Measurements from ENCODE around the gene CEACAM19.
"Not testable (repeated sequence)": the region's sequence is repeated elsewhere in the genome, so short reads cannot be mapped to it uniquely, and the experiment has no call there.

The CEACAM19 gene

DNA sequence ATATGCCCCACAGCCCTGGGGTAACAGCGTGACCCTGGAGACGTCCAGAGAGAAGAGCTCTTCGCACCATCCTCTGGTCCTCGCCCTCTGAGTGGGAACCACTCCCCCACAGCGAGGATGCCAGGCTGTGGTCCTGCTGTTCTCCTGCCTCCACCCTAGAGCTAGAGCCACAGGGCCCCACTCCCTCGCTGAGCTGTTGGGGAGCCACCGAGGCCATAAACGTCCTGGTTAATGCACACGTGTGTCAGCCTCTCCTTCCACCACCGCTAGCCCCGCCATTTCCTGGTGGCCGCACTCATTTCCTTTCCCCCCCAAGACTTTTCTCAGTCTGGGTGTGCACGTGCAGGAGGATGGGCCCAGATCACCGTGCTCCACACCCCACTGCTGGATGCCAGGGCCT is 39.2 kb downstream of the CEACAM19 start:
- no peak overlapping the region for H3K4me3 ChIP-seq (ENCODE audit: low read length)
- TF ChIP-seq ZNF274 (IDR thresholded peaks at IDR 0.05; ENCODE audit: low read depth, low read length), result no peak

DNA sequence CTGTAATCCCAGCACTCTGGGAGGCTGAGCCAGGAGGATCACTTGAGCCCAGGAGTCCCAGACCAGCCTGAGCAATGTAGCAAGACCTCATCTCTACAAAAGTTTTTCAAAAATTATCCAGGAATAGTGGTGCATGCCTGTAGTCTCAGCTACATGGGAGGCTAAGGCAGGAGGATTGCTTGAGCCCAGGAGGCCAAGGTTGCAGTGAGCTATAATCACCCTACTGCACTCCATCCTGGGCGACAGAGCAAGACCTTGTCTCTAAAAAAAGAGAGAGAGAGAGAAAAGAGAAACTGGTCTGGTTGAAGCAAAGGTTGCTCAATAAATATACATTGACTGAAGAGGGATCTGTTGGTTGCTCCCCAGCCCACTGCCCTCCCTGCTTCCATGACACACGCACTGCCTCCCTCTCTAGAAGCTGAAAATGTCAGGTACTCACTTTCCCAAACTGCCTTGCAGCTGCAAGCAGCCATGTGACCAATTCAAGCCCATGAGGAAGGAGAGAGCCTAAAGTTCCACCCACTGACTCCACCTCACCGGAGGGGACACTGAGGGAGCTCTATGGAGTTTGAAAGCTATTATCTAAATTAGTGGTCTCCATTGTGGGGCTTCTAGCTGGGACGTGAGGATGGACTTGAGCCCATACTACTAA is 41.7 kb downstream of the CEACAM19 start:
- no peak for TF ChIP-seq ZNF274 (IDR thresholded peaks at IDR 0.05; ENCODE audit: low read depth, low read length)
- H3K4me3 ChIP-seq (ENCODE audit: low read length), result no peak overlapping the region

DNA sequence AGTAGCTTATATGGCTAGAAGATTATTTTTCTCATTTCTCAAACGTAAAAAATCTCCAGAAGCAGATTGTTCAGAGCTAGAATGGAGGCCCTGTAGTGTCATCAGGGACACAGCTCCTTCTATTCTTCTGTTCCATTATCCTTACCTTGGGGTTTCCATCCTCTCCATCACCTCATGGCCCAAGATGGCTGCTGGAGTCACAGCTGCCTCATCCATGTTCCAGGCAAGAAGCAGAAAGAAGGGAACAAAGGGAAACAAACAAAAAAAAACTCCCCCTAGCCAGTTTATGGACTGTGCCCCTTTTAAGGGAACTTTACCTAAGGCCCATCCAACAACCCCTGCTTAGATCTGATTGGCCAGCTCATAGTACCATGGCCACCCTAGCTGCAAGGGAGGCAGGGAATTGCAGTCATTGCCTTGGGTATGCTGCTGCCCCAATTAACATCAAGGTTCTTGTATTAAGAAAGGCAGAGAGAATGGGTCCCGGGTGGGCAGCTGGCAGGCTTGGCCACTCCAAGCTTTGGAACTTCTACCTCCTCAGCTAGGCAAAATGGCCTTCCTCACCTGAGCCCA is 43.4 kb downstream of the CEACAM19 start:
- no peak overlapping the region for H3K4me3 ChIP-seq (ENCODE audit: low read length)
- no peak for TF ChIP-seq ZNF274 (IDR thresholded peaks at IDR 0.05; ENCODE audit: low read depth, low read length)

DNA sequence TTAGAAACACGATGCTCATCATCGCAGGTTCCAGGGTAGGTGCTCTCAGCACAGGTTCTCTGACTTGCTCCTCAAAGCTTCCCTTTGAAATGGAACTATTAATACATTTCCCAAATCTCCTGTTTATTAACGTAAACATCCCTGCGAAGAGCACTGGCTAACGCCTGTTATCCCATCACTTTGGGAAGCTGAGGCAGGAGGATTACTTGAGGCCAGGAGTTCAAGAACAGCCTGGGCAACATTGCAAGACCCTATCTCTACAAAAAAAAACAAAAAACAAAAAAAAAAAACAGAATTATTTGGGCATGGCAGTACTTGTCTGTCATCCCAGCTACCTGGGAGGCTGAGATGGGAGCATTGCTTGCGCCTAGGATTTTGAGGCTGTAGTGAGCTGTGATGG is 46.3 kb downstream of the CEACAM19 start:
- TF ChIP-seq ZNF274 (IDR thresholded peaks at IDR 0.05; ENCODE audit: low read depth, low read length), result no peak

GRCh38 chr19:44718441-44719261 is 47.4 kb downstream of the CEACAM19 start:
- no peak for TF ChIP-seq ZNF274 (IDR thresholded peaks at IDR 0.05; ENCODE audit: low read depth, low read length)

More for the DNA sequence above, 46.3 kb downstream of the CEACAM19 start:
- H3K4me3 ChIP-seq (ENCODE audit: low read length), result no peak overlapping the region

DNA sequence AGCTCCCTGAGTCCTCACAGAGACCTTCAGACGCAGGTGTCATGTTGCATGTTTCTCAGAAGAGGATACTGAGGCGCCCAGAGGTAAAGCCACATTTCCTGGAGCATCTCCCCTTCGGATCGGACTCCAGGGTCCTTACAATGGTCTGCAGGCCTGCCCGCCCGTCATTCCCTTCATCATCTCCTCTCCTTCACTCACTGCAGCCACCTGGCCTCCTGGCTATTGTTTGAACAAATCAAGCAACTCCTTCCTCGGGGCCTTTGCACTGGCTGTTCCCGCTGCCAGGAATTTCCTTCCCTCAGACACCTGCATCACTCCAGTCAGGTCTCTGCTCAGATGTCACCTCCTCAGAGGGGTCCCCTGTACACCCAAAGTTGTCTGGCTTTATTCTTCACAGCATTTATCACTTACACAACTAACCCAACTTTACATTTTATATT is 48.0 kb downstream of the CEACAM19 start:
- H3K4me3 ChIP-seq (ENCODE audit: low read length), result no peak overlapping the region
- no peak for TF ChIP-seq ZNF274 (IDR thresholded peaks at IDR 0.05; ENCODE audit: low read depth, low read length)

More at GRCh38 chr19:44718441-44719261, 47.4 kb downstream of the CEACAM19 start:
- no peak overlapping the region for H3K4me3 ChIP-seq (ENCODE audit: low read length)

GRCh38 chr19:44720396-44720795 is 49.1 kb downstream of the CEACAM19 start:
- H3K4me3 ChIP-seq (ENCODE audit: low read length), result not testable (repeated sequence)

- no peak overlapping the region for H3K4me3 ChIP-seq (ENCODE audit: low read length)
- TF ChIP-seq ZNF274 (IDR thresholded peaks at IDR 0.05; ENCODE audit: low read depth, low read length), result no peak
Measured at GRCh38 chr19:44720945-44721344, 49.7 kb downstream of the CEACAM19 start.

DNA sequence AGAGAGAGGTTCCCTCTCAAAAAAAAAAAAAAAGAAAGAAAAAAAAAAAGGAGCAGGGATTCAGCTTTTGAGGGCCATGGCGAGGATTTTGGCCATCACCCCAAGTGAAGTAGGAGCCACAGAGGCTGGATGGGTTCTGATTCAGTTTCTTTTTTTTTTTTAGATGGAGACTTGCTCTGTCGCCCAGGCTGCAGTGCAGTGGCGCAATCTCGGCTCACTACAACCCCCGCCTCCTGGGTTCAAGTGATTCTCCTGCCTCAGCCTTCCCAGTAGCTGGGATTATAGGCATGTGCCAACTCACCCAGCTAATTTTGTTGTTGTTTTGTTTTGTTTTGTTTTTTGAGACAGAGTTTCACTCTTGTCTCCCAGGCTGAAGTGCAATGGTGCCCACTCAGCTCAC is 50.1 kb downstream of the CEACAM19 start:
- not testable (repeated sequence) for H3K4me3 ChIP-seq (ENCODE audit: low read length)

GRCh38 chr19:44722131-44723121 is 51.1 kb downstream of the CEACAM19 start:
- TF ChIP-seq ZNF274 (IDR thresholded peaks at IDR 0.05; ENCODE audit: low read depth, low read length), result no peak
- no peak overlapping the region for H3K4me3 ChIP-seq (ENCODE audit: low read length)

DNA sequence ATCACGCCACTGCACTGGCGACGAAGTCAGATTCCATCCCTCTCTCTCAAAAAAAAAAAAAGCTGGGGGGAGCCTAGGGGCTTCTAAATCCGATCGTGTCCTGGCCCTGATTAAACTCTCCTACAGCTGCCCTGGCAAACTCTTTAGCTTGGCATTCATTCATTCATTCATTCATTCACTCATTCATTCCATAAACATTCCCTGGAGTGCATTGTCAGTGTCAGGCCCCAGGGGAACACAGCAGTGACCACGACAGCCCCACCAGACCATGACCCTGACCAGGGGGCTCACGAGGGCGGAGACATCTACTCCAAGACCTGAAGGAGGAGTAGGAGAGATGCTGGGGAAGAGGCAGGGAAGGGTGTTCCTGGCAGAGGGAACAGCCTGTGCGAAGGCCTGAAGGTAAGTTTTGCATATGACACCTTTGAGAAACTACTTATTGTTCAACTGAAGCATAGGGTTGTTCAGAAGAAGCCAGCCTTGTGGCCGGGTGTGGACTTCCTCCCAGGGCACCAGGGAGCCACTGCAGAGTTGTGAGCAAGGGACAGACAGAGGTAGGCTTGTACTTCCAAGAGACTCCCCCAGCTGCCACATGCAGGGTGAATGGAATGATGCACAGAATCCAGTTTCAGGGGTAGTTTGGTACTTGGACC is 52.1 kb downstream of the CEACAM19 start:
- TF ChIP-seq ZNF274 (IDR thresholded peaks at IDR 0.05; ENCODE audit: low read depth, low read length), result no peak
- no peak overlapping the region for H3K4me3 ChIP-seq (ENCODE audit: low read length)

DNA sequence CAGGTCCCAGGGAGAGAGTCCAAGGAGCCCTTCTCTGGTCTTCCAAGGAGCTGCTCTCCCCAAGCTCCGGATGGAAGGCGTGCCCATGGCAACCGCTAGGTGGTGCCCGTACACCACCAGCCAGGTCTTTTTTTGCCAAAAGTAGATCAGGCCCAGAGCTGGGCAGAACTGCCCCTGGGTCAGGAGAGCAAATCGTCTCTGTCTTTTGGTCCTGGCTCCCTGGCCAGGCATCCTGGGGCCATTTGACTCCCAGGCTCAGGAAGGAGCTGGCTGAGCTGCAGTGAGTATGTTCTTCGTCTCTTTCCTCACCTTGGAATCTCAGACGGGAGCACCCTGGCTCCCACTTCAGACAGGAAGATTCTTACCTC is 52.7 kb downstream of the CEACAM19 start:
- TF ChIP-seq ZNF274 (IDR thresholded peaks at IDR 0.05; ENCODE audit: low read depth, low read length), result no peak
- no peak overlapping the region for H3K4me3 ChIP-seq (ENCODE audit: low read length)

DNA sequence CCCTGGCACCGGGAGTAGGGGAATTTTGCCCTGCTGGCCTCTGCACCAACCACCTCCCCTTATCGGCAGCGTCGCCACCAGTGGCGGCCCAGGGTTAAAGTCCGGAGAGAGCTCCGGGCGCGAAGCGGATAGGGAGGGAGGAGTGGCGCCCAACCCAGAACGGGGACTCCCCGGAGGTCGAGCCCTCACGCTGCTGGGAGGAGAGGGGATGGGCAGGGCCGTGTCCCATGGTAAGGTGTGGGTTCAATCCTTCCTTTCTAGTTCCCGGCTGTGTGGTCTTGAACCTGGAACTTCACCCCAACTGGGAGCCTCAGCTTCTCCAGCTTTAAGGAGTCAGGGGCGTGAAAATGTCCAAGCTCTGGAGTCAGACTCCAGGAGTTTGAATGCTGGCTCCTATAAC is 54.0 kb downstream of the CEACAM19 start:
- no peak overlapping the region for H3K4me3 ChIP-seq (ENCODE audit: low read length)
- no peak for TF ChIP-seq ZNF274 (IDR thresholded peaks at IDR 0.05; ENCODE audit: low read depth, low read length)

DNA sequence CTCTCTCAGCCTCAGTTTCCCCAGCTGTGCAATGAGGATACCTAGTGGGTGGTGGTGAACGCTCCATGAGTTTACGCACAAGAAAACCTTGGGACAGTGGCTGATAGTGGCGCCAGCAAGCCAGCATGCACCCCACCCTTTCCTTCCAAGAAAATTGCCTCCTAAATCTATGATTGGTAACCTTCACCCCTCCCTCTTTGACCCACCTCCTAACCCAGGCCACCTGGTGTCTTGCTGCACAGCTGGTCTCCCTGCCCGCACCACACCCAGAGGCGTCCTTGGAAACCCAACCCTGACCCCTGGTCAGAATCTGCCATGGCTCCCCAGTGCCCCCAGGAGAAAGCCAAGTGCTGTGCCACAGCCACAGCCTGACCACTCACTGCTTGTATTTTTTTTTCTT is 54.4 kb downstream of the CEACAM19 start:
- no peak for TF ChIP-seq ZNF274 (IDR thresholded peaks at IDR 0.05; ENCODE audit: low read depth, low read length)
- no peak overlapping the region for H3K4me3 ChIP-seq (ENCODE audit: low read length)
